KG1 (cell line): ENCODE measurements around the gene TAS2R20.
"Not testable (repeated sequence)": the region's sequence is repeated elsewhere in the genome, so short reads cannot be mapped to it uniquely, and the experiment has no call there.

ENCODE experiments used
- DNase-seq: peaks from one replicate; lab custom pipeline; 2025; lab: John Stamatoyannopoulos, UW

The TAS2R20 gene

GRCh38 chr12:10998204-10998603 lies at the start of gene TAS2R20:
TAS2R20 (minus strand) TSS chr12:10998304; CDS start chr12:10997875, 429 bp downstream.
- DNase-seq = no peak

- DNase-seq = not testable (repeated sequence)
Measured at GRCh38 chr12:11041366-11041765, 43.3 kb upstream of the TAS2R20 start.

GRCh38 chr12:11040162-11040561 lies 42.1 kb upstream of the TAS2R20 start:
- no peak for DNase-seq

GRCh38 chr12:11039171-11039570 lies 41.1 kb upstream of the TAS2R20 start:
- DNase-seq = no peak

- not testable (repeated sequence) for DNase-seq
Measured at GRCh38 chr12:11033959-11034358, 35.9 kb upstream of the TAS2R20 start.

GRCh38 chr12:11031307-11031706 lies 33.2 kb upstream of the TAS2R20 start, which contains the start of gene TAS2R31:
TAS2R31 (minus strand) TSS chr12:11031407; CDS start chr12:11031335, 72 bp downstream.
- DNase-seq = no peak

GRCh38 chr12:11026118-11026517 lies 28.0 kb upstream of the TAS2R20 start:
- DNase-seq = no peak

- no peak for DNase-seq
Measured at GRCh38 chr12:11023387-11023786, 25.3 kb upstream of the TAS2R20 start.

GRCh38 chr12:11022520-11022919 lies 24.4 kb upstream of the TAS2R20 start, which contains the start of gene TAS2R19:
TAS2R19 (minus strand) TSS chr12:11022620; CDS start chr12:11022571, 49 bp downstream.
- DNase-seq = no peak

GRCh38 chr12:11016937-11017336 lies 18.8 kb upstream of the TAS2R20 start:
- no peak for DNase-seq

GRCh38 chr12:11015775-11016430 lies 17.8 kb upstream of the TAS2R20 start:
- DNase-seq = no peak

- no peak for DNase-seq
Measured at GRCh38 chr12:11014234-11014633, 16.1 kb upstream of the TAS2R20 start.

GRCh38 chr12:11007608-11008007 lies 9.5 kb upstream of the TAS2R20 start:
- DNase-seq = no peak

GRCh38 chr12:10994307-10994706 lies 3.8 kb downstream of the TAS2R20 start:
- no peak for DNase-seq

GRCh38 chr12:10989107-10989506 lies 9.0 kb downstream of the TAS2R20 start:
- DNase-seq = no peak

- no peak for DNase-seq
Measured at GRCh38 chr12:10986812-10987211, 11.3 kb downstream of the TAS2R20 start, which contains the start of gene TAS2R50. TAS2R50 (minus strand) TSS chr12:10986912; CDS start chr12:10986860, 52 bp downstream.

- no peak for DNase-seq
Measured at GRCh38 chr12:10982244-10982643, 15.9 kb downstream of the TAS2R20 start.

- no peak for DNase-seq
Measured at GRCh38 chr12:10974965-10975364, 23.1 kb downstream of the TAS2R20 start.

GRCh38 chr12:10968765-10969456 lies 29.2 kb downstream of the TAS2R20 start:
- DNase-seq = no peak

GRCh38 chr12:10967409-10967808 lies 30.7 kb downstream of the TAS2R20 start:
- no peak for DNase-seq

- no peak for DNase-seq
Measured at GRCh38 chr12:10966314-10966713, 31.8 kb downstream of the TAS2R20 start.

GRCh38 chr12:10965476-10965875 lies 32.6 kb downstream of the TAS2R20 start:
- DNase-seq = no peak

GRCh38 chr12:10960211-10960610 lies 37.9 kb downstream of the TAS2R20 start:
- DNase-seq = no peak
